Measurements from ENCODE around the gene PPP2CA. TPM values are rescaled to one million over a fixed set of nuclear protein-coding genes. Genes with fewer than 3 reads are reported as not detected.
A peak's percentile ranks its signal among the peaks of the same experiment; 100 is the strongest.

PPP2CA gene
- total RNA-seq, 1 experiment from 2014 or later, result 184 TPM

DNA sequence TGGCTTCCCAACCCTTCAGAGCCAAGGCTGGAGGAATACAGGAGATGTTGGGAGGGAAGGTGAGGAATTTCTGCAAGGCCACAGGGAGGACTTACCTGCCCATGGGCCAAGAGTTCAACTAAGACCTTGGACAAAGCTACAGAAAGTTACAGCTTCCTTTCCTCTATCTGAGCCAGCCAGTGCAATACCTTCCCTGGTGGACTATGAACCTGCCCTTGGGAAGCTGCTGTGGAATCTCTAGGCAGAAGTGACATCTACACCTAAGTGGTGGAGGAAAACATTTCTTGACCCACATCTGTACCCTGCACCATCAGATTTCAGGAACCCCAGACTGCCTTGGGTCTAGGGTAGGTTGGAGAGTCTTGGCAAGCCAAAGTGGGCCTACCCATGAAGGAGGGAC, 42.4 kb downstream of the PPP2CA start:
- Histone ChIP-seq H3K27ac (ENCODE audit: low read length) (no peak overlapping the region), H3K27me3 (ENCODE audit: control insufficient read depth, insufficient read depth, low read length) (no peaks in the 10 kb centered on the region), H3K9me3 (ENCODE audit: control insufficient read depth, insufficient read depth, low read depth, low read length) (no peaks in the 10 kb centered on the region), H3K4me3 (ENCODE audit: low read depth in 2 of 2, low read length in 2 of 2) (no peak overlapping the region), H3K36me3 (ENCODE audit: control insufficient read depth, insufficient read depth, low read length) (no peaks in the 10 kb centered on the region), H3K4me1 (ENCODE audit: control insufficient read depth, insufficient read depth, low read length) (no peaks in the 10 kb centered on the region)
- in situ Hi-C loops (cut with HindIII; ENCODE audit: low pct_unique_long_range_greater_than_20kb, low sequenced_read_pairs) (no loop called here), intact Hi-C loops (cut with micrococcal nuclease; ENCODE audit: unreplicated experiment) (no loop called here)
- no peak for ATAC-seq
- ChIA-PET POLR2A (no interaction called here), CTCF (interaction anchor here (0.7 to 1.3 kb wide), 3 partner anchors 66 to 106 kb away, joined by 3 to 7 read pairs (median 3); no protein-coding TSS in a partner anchor)
- DNase-seq (ENCODE audit: low read depth, low spot score), result no peak
- no peak for TF ChIP-seq TCF7L2 (IDR thresholded peaks at IDR 0.05; ENCODE audit: low read depth, low read length)
- no peak for TF ChIP-seq SIN3A (IDR thresholded peaks at IDR 0.05; ENCODE audit: borderline replicate concordance, insufficient read depth, low read depth, low read length)
- TF ChIP-seq, protein P1, sequence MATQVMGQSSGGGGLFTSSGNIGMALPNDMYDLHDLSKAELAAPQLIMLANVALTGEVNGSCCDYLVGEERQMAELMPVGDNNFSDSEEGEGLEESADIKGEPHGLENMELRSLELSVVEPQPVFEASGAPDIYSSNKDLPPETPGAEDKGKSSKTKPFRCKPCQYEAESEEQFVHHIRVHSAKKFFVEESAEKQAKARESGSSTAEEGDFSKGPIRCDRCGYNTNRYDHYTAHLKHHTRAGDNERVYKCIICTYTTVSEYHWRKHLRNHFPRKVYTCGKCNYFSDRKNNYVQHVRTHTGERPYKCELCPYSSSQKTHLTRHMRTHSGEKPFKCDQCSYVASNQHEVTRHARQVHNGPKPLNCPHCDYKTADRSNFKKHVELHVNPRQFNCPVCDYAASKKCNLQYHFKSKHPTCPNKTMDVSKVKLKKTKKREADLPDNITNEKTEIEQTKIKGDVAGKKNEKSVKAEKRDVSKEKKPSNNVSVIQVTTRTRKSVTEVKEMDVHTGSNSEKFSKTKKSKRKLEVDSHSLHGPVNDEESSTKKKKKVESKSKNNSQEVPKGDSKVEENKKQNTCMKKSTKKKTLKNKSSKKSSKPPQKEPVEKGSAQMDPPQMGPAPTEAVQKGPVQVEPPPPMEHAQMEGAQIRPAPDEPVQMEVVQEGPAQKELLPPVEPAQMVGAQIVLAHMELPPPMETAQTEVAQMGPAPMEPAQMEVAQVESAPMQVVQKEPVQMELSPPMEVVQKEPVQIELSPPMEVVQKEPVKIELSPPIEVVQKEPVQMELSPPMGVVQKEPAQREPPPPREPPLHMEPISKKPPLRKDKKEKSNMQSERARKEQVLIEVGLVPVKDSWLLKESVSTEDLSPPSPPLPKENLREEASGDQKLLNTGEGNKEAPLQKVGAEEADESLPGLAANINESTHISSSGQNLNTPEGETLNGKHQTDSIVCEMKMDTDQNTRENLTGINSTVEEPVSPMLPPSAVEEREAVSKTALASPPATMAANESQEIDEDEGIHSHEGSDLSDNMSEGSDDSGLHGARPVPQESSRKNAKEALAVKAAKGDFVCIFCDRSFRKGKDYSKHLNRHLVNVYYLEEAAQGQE (IDR thresholded peaks at IDR 0.05; ENCODE audit: insufficient read depth in 1 of 2, low read depth in 2 of 2, low read length in 1 of 2), result no peak
- TF ChIP-seq, protein P2, sequence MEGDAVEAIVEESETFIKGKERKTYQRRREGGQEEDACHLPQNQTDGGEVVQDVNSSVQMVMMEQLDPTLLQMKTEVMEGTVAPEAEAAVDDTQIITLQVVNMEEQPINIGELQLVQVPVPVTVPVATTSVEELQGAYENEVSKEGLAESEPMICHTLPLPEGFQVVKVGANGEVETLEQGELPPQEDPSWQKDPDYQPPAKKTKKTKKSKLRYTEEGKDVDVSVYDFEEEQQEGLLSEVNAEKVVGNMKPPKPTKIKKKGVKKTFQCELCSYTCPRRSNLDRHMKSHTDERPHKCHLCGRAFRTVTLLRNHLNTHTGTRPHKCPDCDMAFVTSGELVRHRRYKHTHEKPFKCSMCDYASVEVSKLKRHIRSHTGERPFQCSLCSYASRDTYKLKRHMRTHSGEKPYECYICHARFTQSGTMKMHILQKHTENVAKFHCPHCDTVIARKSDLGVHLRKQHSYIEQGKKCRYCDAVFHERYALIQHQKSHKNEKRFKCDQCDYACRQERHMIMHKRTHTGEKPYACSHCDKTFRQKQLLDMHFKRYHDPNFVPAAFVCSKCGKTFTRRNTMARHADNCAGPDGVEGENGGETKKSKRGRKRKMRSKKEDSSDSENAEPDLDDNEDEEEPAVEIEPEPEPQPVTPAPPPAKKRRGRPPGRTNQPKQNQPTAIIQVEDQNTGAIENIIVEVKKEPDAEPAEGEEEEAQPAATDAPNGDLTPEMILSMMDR (IDR thresholded peaks at IDR 0.05), result no peak
- no peak for TF ChIP-seq POLR2AphosphoS5 (IDR thresholded peaks at IDR 0.05; ENCODE audit: low read depth, low read length)
- BruUV-seq (replicated peaks), result no TSS peak

DNA sequence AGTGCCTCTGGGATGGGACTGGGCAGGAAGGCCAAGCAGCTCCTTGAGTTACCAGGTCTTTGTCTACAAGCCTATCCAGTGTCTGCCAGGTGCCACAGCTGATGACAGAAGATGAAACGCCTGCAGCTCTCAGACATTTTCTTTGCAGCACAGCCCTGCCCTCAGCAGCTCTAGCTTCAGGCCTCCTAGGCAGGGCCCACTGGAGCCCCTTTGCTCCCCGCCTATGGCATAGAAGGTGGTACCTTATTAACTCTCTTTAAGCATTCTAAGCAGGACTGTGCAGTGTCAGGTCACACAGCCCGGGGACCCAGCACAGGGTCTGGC, 47.8 kb downstream of the PPP2CA start:
- no TSS peak for BruUV-seq (replicated peaks)
- peak overlapping the region in 1 of 2 experiments; percentile 80; a peak in 2 of 4 replicates for H3K4me3 ChIP-seq (ENCODE audit: low read depth in 2 of 2, low read length in 2 of 2)
- POLR2A ChIA-PET, result no interaction called here
- CTCF ChIA-PET, result no interaction called here
- peaks cover 13% of the 10 kb centered on the region for H3K36me3 ChIP-seq (ENCODE audit: control insufficient read depth, insufficient read depth, low read length)
- ATAC-seq, result no peak
- peaks cover 22% of the 10 kb centered on the region for H3K4me1 ChIP-seq (ENCODE audit: control insufficient read depth, insufficient read depth, low read length)
- H3K27me3 ChIP-seq (ENCODE audit: control insufficient read depth, insufficient read depth, low read length), result no peaks in the 10 kb centered on the region
- no peak for TF ChIP-seq TCF7L2 (IDR thresholded peaks at IDR 0.05; ENCODE audit: low read depth, low read length)
- TF ChIP-seq, protein P2 (IDR thresholded peaks at IDR 0.05), result no peak
- no peak for TF ChIP-seq POLR2AphosphoS5 (IDR thresholded peaks at IDR 0.05; ENCODE audit: low read depth, low read length)
- TF ChIP-seq, protein P1 (IDR thresholded peaks at IDR 0.05; ENCODE audit: insufficient read depth in 1 of 2, low read depth in 2 of 2, low read length in 1 of 2), result no peak
- no peak for TF ChIP-seq SIN3A (IDR thresholded peaks at IDR 0.05; ENCODE audit: borderline replicate concordance, insufficient read depth, low read depth, low read length)
- no peaks in the 10 kb centered on the region for H3K9me3 ChIP-seq (ENCODE audit: control insufficient read depth, insufficient read depth, low read depth, low read length)
- in situ Hi-C loops (cut with HindIII; ENCODE audit: low pct_unique_long_range_greater_than_20kb, low sequenced_read_pairs), result no loop called here
- DNase-seq (ENCODE audit: low read depth, low spot score), result no peak
- peak overlapping the region; percentile 85 for H3K27ac ChIP-seq (ENCODE audit: low read length)
- intact Hi-C loops (cut with micrococcal nuclease; ENCODE audit: unreplicated experiment), result no loop called here
